HL-60/S4 (cell line): ENCODE data around the gene BPTF.
"Not testable (repeated sequence)": the region's sequence is repeated elsewhere in the genome, so short reads cannot be mapped to it uniquely, and the experiment has no call there.

Source experiments
- in situ Hi-C: fragments of 300-500 bp; cut with MboI; formaldehyde crosslinking; loops from 2 replicates; pipeline ENCODE4 v1.14.3; 2022; ENCODE audit warnings: low sequenced_read_pairs

Gene BPTF, protein sequence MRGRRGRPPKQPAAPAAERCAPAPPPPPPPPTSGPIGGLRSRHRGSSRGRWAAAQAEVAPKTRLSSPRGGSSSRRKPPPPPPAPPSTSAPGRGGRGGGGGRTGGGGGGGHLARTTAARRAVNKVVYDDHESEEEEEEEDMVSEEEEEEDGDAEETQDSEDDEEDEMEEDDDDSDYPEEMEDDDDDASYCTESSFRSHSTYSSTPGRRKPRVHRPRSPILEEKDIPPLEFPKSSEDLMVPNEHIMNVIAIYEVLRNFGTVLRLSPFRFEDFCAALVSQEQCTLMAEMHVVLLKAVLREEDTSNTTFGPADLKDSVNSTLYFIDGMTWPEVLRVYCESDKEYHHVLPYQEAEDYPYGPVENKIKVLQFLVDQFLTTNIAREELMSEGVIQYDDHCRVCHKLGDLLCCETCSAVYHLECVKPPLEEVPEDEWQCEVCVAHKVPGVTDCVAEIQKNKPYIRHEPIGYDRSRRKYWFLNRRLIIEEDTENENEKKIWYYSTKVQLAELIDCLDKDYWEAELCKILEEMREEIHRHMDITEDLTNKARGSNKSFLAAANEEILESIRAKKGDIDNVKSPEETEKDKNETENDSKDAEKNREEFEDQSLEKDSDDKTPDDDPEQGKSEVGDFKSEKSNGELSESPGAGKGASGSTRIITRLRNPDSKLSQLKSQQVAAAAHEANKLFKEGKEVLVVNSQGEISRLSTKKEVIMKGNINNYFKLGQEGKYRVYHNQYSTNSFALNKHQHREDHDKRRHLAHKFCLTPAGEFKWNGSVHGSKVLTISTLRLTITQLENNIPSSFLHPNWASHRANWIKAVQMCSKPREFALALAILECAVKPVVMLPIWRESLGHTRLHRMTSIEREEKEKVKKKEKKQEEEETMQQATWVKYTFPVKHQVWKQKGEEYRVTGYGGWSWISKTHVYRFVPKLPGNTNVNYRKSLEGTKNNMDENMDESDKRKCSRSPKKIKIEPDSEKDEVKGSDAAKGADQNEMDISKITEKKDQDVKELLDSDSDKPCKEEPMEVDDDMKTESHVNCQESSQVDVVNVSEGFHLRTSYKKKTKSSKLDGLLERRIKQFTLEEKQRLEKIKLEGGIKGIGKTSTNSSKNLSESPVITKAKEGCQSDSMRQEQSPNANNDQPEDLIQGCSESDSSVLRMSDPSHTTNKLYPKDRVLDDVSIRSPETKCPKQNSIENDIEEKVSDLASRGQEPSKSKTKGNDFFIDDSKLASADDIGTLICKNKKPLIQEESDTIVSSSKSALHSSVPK (N-terminal part only)

DNA sequence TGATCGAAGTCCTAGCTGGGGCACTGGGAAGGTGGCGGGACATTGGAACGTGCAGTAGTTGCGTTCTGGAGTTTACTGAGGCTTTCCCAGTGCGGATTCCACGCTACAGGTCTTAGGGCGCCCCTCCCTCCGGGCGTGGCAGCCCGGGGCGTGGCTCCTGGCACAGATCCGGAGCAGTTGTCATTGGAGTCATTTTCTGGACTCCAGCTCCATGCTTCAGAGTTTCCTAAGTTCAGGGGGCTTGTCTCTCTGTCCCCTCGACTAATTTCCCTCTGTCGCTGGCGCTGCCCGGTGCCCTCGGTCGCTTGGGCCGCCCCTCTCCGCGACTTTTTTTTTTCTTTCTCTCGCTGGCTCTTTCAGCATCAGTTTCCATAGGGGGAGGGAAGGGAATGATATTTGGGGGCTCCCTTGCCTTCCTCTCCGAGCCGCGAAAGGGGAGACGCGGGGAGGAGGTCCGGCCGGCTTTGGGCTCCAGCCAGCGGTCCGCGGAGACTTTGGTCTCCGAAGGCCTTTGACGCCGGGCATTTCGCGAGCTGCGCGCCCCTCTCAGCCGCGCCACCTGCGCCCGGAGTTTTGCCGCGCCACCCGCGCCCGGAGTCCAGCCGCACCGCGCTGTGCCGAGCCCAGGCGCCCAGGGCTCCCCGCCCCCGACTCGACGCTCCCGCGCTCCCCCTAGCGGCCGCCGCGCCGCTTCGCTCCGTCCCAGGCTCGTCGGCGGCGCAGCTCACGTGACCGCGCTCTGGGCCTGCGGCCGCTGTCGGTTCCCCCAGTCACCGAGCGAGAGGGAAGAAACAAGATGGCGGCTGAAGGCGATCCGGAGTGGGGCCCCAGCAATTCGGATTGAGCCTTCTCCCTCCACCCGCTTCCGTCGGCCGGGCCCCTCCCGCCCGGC lies at the start of gene BPTF:
BPTF (plus strand) TSS at position 769 of the 892 bp plus-strand sequence. CDS start 222 bp downstream, outside the sequence.
- in situ Hi-C loops: no loop called here

DNA sequence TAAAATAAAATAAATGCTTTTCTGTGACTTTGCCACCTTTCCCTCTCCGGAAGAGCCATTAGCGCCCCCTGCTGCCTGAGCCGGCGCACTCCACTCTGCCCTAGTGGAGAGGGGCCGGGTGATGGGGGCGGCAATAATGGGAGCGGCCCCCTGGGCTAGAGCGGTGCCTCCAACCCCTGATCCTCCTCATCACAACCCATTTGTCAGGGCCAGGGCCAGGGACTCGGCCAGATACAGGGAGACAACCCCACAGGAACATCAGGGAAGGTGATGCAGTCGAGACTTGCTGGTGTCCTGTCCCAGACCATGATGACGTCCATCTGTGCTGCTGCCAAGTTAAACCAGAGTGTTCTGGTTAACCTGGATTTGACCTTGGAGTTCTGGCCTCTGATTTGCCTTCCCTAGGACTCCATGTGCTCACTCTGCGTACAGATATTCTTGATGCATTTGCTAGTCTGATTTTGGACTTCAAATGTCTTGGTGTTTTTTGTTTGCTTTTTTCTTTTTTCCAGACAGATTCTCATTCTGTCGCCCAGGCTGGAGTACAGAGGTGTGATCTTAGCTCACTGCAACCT lies 46.1 kb upstream of the BPTF start:
- in situ Hi-C loops: no loop called here

DNA sequence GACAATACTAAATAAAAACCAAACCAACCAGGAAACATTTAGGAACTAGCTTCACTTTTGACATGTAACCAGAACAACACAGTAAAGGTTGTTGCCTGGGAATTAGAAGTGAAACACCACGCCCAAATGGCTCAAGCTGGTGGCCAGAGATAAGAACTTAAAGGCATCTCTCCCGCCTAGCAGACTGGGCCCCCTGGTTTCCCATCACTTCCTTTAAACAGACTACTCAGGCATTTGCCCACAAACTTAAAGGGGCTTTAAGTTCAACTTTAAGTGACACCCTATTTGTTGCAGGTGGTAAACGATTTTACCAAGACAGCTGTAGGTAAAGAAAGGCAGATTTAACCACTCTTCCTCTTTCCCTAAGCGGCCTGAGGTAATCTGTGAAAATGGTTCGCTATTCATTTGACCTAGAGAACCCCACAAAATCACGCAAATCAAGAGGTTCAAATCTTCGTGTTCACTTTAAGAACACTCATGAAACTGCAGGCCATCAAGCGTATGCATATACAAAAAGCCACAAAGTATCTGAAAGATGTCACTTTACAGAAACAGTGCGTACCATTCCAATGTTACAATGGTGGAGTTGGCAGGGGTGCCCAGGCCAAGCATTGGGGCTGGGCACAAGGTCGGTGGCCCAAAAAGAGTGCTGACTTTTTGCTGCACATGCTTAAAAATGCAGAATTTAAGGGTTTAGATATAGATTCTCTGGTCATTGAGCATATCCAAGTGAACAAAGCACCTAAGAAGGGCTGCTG lies 40.8 kb upstream of the BPTF start:
- in situ Hi-C loops: no loop called here

DNA sequence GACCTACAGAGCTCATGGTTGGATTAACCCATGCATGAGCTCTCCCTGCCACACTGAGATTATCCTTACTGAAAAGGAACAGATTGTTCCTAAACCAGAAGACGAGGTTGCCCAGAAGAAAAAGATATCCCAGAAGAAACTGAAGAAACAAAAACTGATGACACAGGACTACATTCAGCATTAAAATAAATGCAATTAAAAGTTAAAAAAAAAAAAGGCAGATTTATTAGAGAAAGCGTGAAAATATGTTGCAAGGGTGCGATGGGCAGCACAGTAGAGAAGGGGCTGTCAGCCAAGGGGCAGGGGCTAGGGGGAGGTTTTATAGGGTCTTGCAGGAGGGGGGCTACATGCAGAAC lies 40.2 kb upstream of the BPTF start:
- in situ Hi-C loops: no loop called here

DNA sequence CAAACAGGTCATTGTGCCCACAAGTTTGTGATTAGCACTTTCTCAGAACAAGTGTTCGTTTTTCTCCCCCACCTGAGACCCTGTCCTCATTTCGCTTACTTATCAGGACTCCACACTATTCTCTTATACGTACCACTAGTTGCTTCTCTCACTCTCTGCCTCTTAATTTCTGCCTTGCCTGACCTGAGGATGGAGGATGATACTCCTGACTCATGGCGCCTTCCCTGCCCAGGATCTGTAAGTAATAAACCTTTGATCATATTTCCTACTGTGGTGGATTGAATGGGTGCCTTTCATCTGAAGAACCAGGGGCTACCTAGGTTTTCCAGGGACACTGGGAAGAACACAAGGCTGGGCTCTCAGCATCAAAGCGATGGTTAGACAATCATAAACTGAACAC lies 39.8 kb upstream of the BPTF start:
- in situ Hi-C loops: no loop called here

DNA sequence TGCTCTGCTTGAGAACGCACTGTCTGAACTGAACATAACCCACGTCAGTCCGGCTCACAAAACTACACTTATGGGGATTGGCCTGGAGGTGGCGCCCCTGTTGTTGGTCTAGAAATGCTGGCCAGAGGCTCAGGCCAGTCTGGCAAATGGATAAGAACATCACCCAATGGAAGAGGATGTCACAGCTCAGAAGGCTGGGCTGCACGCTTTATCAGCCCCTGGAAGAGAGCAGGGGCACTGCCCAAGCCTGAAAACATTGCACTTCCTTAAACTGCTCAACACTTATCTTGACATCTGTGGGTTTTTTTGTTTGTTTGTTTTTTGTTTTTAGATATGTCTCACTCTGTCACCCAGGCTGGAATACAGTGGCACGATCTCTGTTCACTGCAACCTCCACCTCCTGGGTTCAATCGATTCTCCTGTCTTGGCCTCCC lies 24.8 kb upstream of the BPTF start:
- in situ Hi-C loops: no loop called here

DNA sequence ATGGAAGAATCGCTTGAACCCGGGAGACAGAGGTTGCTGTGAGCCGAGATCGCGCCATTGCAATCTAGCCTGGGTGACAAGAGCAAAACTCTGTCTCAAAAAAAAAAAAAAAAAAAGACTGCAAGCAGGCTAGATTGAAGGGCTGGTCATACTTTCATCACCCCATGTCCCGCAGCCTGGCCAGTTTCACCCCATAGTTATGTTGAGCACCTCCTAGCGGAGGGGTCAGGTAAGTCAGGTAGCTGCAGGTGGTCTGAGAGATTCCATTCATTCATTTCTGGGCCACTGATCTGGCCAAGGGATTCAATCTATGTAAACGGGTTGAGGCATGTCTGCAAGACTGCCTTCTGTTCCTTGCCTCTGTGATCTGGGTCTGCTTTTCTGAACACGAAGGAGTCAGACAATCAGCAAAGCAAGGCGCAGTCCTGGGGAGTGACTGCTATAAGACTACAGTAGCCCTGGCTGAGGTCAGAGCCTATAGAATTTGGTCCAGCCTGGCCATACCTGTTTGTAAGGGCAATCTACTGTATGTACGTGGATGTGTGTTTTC lies 23.6 kb upstream of the BPTF start:
- in situ Hi-C loops: no loop called here

DNA sequence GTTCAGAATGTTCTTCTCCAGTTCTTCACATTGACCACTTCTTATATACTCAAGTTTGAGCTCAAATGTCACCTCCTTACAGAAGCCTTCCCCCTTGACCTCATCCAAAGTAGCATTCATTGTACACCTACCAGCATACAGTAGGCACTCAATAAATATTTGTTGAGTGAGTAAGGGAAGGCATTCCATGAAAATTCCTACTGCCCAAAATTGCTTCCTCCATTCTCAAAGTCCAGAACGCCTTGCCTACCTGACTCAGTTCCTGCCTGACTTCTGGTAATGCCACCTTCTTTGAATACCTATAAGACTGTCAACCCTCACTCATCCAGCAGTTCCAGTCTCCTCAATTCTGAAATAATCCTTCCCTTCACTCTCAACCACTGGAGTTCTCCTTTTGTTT lies 14.8 kb upstream of the BPTF start:
- in situ Hi-C loops: no loop called here

DNA sequence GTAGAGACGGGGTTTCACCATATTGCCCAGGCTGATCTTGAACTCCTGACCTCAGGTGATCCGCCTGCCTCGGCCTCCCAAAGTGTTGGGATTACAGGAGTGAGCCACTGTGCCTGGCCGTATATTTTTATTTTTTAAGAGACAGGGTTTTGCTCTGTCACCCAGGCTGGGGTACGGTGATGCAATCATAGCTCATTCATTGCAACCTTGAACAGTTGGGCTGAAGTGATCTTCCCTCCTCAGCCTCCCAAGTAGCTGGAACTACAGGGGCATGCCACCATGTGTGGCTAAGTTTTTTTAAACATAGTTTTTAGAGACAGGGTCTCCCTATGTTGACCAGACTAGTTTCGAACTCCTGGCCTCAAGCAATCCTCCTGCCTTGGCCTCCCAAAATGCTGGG lies 12.9 kb upstream of the BPTF start:
- in situ Hi-C loops: not testable (repeated sequence)

DNA sequence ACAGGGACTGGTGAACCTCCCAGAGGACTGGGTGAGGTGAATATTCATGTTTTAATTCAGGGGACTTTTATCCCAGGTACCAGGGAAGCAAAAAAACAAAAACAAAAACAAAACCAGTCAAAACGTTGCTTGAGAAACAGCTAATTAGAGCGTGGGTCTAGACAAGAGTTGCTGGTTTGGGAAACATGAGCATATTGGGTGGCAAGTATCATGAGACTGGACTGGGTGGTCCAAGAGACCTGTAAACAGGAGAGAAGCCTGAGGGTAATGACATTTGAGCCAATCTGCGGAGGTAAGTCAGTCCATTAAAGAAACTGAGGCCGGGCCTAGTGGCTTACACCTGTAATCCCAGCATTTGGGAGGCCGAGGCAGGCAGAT lies 11.5 kb upstream of the BPTF start:
- in situ Hi-C loops: no loop called here

DNA sequence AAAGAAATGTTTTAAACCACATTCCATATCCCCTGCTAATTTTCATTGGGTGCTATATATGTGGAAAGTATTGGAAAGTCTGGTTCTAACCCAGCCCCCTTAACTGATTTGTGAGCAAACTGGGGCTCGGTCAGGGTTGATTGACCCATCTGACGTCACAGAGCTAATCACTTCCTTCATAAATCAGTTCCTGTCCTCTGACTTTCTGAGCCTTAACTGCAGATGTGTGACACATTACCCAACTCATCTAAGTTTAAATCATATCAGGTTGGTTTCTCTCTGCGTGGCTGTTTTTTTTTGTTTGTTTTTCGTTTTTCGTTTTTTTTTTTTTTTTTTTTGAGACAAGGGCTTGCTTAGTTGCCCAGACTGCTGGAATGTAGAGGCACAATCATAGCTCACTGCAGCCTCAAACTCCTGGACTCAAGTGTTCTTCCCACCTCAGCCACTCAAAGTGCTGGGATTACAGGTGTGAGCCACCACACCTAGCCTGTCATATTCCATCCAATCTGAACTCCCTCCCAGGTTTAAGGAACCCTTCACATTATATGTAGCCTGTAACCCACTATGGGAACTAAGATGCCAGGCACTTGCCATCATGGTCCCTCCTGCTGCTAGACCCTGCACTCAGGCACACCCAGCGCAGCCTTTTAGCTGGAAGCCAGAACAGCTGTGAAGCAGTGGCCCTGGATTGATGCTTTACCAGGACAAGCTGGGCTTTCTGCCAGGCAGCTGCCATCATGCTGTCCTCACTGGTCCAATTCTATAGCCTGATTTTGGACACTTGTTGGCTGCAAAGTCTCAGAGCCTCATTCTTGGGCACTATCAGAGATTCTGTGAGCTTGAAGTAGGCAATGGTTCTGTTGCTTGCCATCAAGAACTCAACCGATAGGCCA lies 6.9 kb upstream of the BPTF start:
- in situ Hi-C loops: no loop called here

DNA sequence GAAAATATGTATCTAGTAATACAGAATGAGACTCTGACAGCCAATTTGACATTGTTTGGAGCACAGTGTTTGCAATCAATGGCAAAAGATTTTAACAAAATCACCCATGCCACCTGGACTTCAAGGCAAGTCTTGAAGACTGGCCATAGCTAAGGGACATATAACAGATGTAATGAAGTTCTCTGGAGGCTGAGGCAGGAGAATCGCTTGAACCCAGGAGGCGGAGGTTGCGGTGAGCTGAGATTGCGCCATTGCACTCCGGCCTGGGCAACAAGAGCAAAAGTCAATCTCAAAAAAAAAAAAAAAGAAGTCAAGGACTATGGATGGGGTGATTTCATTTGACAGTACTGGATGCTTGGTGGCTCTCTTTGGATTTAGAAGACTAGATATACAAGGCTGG lies 5.6 kb upstream of the BPTF start:
- in situ Hi-C loops: no loop called here

DNA sequence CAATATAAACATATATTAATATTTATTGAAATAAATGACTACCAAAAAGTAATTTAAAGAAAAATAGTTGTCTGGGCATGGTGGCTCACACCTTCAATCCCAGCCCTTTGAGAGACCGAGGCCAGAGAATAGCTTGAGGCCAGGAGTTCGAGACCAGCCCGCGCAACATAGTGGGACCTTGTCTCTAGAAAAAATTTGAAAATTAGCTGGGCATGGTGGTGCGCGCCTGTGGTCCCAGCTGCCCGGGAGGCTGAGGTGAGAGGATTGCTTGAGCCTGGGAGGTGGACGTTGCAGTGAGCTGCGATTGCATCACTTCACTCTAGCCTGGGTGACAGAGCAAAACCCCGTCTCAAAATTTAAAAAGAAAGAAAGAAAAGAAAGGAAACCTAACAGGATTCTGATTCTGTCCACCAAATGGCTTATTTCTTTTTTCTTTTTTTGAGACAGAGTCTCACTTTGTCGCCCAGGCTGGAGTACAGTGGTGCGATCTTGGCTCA lies 3.4 kb upstream of the BPTF start:
- in situ Hi-C loops: no loop called here

DNA sequence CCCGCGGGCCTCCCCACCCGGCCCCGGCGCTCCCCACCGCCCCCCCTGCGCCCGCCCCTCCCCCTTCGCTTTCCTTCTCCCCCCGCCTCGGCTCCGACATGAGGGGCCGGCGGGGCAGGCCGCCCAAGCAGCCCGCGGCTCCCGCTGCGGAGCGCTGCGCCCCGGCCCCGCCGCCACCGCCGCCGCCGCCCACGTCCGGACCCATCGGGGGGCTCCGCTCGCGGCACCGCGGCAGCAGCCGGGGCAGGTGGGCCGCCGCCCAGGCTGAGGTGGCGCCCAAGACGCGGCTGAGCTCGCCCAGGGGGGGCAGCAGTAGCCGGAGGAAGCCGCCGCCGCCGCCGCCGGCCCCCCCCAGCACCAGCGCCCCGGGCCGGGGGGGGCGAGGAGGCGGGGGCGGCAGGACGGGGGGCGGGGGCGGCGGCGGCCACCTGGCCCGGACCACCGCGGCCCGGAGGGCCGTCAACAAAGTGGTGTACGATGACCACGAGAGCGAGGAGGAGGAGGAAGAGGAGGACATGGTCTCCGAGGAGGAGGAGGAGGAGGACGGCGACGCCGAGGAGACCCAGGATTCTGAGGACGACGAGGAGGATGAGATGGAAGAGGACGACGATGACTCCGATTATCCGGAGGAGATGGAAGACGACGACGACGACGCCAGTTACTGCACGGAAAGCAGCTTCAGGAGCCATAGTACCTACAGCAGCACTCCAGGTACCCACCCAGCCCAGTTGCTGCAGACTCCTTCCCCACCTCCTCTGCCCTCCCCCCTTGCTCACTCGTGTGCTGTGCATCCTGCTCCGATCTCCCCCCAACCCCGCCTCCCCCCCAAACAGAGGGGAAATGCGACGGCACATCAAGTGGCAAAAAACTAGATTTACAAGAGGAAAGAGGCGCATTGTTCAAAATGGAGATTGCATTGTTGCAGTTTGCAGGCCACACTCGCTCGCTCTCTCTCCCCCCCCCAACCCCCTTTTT lies 611 bp downstream of the BPTF start:
- in situ Hi-C loops: not testable (repeated sequence)

DNA sequence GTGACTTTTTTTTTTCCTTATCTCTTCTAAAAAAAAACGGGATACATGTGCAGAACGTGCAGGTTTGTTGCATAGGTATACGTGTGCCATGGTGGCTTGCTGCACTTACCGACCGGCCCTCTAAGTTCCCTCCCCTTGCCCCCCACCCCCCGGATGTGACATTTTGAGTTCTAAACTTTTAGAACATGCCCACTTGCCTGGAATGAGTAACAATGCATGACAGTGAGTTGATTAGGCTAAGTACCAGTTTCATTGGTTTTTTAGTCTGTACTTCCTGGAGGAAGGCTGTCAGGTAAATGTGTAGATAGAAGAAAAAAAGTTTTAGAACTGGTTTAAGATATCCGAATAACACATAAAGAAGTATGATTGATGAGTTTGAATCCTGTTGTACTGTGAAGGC lies 4.0 kb downstream of the BPTF start:
- in situ Hi-C loops: no loop called here

DNA sequence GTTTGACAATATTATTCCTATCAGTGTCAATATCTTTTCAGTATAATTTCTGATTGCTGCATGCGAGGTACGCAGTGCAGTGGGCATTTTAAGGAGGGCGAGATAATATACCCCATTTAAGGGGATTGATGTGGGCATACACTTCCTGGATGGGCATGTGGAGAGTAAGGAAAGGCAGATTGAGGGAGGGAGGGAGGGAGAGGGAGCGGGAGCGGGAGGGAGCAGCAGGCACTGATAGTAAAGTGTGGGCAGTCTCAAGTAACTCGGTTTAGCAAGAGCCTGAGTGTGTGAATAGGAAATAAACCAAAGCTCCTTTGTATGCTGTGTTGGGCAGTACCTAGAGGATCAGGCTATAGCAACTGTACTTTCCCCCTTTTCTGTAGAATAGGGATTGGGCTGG lies 5.1 kb downstream of the BPTF start:
- in situ Hi-C loops: no loop called here

DNA sequence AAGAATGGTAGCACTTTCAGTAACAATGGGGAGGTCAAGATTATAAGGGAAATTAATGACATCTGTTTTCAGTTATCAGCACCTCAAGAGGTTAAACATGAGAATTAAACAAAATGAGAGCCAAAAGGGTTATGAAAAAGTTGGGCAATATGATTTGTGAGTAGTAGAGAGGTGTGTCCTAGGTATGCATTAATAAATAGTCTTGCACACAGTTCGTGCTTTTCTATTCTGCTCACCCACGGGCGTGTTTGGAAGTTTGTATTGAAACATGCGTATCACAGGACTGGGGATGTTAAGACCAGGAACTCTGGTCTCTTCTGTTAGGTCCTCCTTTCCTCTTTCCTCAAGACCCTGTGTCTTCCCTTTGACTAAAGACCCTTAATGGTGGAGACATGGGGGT lies 6.0 kb downstream of the BPTF start:
- in situ Hi-C loops: no loop called here
